Natural killer cell (primary cell): ENCODE results near the gene DVL2. TPM values are rescaled to one million over a fixed set of nuclear protein-coding genes. Genes with fewer than 3 reads are reported as not detected.
A peak's percentile ranks its signal among the peaks of the same experiment; 100 is the strongest.

Source experiments
- ATAC-seq, 3 donors: fragments of 150-1000 bp in 2 of 3; fragments of 200-7000 bp in 1 of 3; cut with Tn5 transposase; 1 replicate in 1 of 3; 2 replicates in 2 of 3; pipeline ENCODE4 v1.10.0; 2021; ENCODE audit warnings: mild to moderate bottlenecking in 2 of 3, moderate library complexity in 2 of 3
- DNase-seq, 2 donors: peaks; one replicate each; pipeline versions ENCODE4 v3.0.0 to v3.0.0-alpha.2; 2013 to 2021; ENCODE audit warnings: mixed read lengths in 1 of 2
- H3K27ac ChIP-seq: one replicate; pipeline ENCODE4 v1.5.1; 2013; ENCODE audit warnings: mild to moderate bottlenecking, low read length
- H3K27me3 ChIP-seq: one replicate; pipeline ENCODE4 v1.6.1; 2013; ENCODE audit warnings: low read length; ENCODE audit not compliant: control insufficient read depth, insufficient read depth
- H3K36me3 ChIP-seq: one replicate; pipeline ENCODE4 v1.6.1; 2013; ENCODE audit warnings: low read length; ENCODE audit not compliant: control insufficient read depth, insufficient read depth
- H3K4me1 ChIP-seq: one replicate; pipeline ENCODE4 v1.6.1; 2013; ENCODE audit warnings: low read length; ENCODE audit not compliant: control insufficient read depth, insufficient read depth
- H3K4me3 ChIP-seq: one replicate; pipeline ENCODE4 v1.5.1; 2013; ENCODE audit warnings: low read length
- H3K9me3 ChIP-seq: one replicate; pipeline ENCODE4 v1.6.1; 2013; ENCODE audit warnings: low read length; ENCODE audit not compliant: control insufficient read depth, insufficient read depth
- H3K27ac Mint-ChIP-seq, 2 donors: one replicate each; pipeline ENCODE4 v1.8.0; 2022; ENCODE audit warnings: mild to moderate bottlenecking in 2 of 2, mixed read lengths in 2 of 2, moderate library complexity in 1 of 2
- H3K27me3 Mint-ChIP-seq, 2 donors: one replicate each; pipeline ENCODE4 v1.8.0; 2022; ENCODE audit warnings: low read depth in 2 of 2, mixed read lengths in 2 of 2
- H3K36me3 Mint-ChIP-seq: one replicate; pipeline ENCODE4 v1.8.0; 2022; ENCODE audit warnings: mixed read lengths
- H3K4me1 Mint-ChIP-seq, 2 donors: one replicate each; pipeline ENCODE4 v1.8.0; 2022; ENCODE audit warnings: mixed read lengths in 2 of 2
- H3K4me3 Mint-ChIP-seq: one replicate; pipeline ENCODE4 v1.8.0; 2022; ENCODE audit warnings: mild to moderate bottlenecking, moderate library complexity, mixed read lengths
- H3K9me3 Mint-ChIP-seq, 2 donors: one replicate each; pipeline ENCODE4 v1.8.0; 2022; ENCODE audit warnings: mixed read lengths in 2 of 2
- WGBS: methylation state at CpG from one replicate; pipeline ENCODE4 v1.1.7; 2013; ENCODE audit warnings: missing lambda C conversion rate; ENCODE audit not compliant: insufficient coverage; 5-methylcytosine and 5-hydroxymethylcytosine counted together
- intact Hi-C: fragments of 100-400 bp; cut with micrococcal nuclease; formaldehyde crosslinking; loops from one replicate; pipeline ENCODE4 v1.14.2; 2022
- total RNA-seq, 4 donors: library from RNA; stranded (reverse); fragments of 120-200 nt in 1 of 4; gene quantifications; one replicate each; pipeline versions ENCODE4 v1.2.3 to v1.2.4, GENCODE V29; 2013 to 2022
- TF ChIP-seq, protein P1 (sequence below): fragments of 200-600 bp; IDR thresholded peaks from one replicate; pipeline ENCODE4 v1.8.0; 2022; ENCODE audit warnings: antibody characterized with exemption

Gene DVL2
- total RNA-seq, 3 donors from 2014 or later (not counting 1 experiment from before 2014, with no cell fraction given): 46.5 to 66.6 (median 61.5) TPM

DNA sequence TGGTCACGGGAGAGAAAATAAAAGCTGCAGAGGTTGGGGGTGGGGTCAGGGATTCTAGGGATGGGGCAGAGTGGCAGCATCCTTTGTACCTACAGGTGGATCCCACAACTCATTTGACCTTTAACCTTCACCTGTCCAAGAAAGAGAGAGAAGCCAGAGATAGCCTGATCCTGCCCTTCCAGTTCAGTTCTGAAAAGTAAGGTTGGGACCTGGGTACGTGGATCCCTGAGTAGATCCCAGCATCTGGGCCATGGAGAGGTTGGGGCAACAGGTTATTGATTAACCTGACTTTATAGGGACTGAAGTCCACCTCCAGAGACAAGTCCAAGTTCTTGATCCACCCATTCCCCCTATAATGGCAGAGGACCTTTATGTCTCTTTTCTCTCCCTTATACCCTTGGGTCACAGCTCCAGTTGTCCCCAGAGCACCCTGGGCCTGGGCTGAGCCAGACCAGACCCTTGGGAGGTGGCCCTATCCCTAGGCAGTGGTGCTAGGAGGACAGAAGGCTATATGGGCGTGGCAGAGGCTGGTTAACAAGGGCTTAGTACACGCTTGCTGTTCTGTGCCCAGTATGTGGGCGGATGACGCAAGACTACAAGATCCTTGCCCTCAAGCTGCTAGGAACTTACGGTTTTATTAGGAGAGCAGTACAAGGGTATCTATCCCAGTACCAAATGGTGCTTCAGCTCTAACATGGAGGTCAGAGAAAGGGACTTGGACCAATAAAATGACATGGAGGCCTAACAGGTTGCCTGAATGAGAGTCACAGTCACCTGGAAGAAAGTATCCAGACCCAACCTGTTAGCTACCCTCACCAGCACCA is 24.6 kb upstream of the DVL2 start:
- DNase-seq (peak in 1 of 2 donors; percentile 6), ATAC-seq (no peak)
- Histone ChIP-seq H3K4me3 (no peak overlapping the region), H3K4me1 (peaks cover 34% of the 10 kb centered on the region), H3K9me3 (no peaks in the 10 kb centered on the region), H3K27me3 (peaks cover 22% of the 10 kb centered on the region), H3K27ac (no peak overlapping the region), H3K36me3 (peaks cover 34% of the 10 kb centered on the region)
- H3K36me3 Mint-ChIP-seq: peaks cover 12% of the 10 kb centered on the region
- intact Hi-C loops: no loop called here
- no peaks in the 10 kb centered on the region for H3K9me3 Mint-ChIP-seq
- no peak overlapping the region for H3K4me3 Mint-ChIP-seq
- 94% methylated on average over 6 of the region's 7 CpGs for WGBS
- TF ChIP-seq, protein P1, sequence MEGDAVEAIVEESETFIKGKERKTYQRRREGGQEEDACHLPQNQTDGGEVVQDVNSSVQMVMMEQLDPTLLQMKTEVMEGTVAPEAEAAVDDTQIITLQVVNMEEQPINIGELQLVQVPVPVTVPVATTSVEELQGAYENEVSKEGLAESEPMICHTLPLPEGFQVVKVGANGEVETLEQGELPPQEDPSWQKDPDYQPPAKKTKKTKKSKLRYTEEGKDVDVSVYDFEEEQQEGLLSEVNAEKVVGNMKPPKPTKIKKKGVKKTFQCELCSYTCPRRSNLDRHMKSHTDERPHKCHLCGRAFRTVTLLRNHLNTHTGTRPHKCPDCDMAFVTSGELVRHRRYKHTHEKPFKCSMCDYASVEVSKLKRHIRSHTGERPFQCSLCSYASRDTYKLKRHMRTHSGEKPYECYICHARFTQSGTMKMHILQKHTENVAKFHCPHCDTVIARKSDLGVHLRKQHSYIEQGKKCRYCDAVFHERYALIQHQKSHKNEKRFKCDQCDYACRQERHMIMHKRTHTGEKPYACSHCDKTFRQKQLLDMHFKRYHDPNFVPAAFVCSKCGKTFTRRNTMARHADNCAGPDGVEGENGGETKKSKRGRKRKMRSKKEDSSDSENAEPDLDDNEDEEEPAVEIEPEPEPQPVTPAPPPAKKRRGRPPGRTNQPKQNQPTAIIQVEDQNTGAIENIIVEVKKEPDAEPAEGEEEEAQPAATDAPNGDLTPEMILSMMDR: no peak
- peaks cover 12% of the 10 kb centered on the region in 2 donors for H3K27me3 Mint-ChIP-seq
- no peak overlapping the region for H3K27ac Mint-ChIP-seq
- H3K4me1 Mint-ChIP-seq: peaks cover 14 to 19% of the 10 kb centered on the region in 2 donors

DNA sequence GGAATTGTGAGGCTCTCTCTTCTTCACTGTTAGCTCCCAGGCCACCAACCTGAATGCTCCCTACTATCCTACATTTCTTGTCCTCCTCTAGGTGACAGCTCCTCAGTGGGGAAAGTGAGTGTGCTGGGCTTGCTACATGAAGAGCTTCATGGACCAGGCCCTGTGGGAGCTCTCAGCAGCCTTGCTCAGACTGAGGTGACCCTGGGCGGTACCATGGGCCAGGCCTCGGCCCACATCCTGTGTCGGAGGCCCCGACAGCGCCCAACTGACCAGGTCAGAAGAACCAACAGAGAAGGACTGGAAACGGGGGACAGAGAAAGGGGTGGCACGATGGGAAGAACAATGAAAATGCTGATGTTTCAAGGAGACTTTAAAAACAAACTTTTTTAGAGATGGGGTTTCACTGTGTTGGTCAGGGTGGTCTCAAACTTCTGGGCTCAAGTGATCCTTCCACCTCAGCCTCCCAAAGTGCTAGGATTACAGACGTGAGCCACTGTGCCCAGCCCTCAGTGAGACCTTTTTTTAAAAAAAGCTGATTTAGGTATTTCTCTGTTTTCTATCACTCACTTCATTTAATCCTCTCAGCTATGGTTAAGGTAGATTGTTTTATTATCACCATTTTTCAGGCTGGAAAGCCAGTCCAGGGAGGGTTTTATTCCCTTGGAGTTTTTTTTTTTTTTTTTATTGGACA is 22.6 kb upstream of the DVL2 start:
- TF ChIP-seq, protein P1: no peak
- Histone ChIP-seq H3K4me3 (no peak overlapping the region), H3K36me3 (peaks cover 37% of the 10 kb centered on the region), H3K27me3 (peaks cover 7% of the 10 kb centered on the region), H3K4me1 (peaks cover 24% of the 10 kb centered on the region), H3K9me3 (no peaks in the 10 kb centered on the region), H3K27ac (no peak overlapping the region)
- H3K27ac Mint-ChIP-seq: peak overlapping the region; percentile 22 to 35
- WGBS: 93% methylated on average over 7 of the region's 8 CpGs
- no peaks in the 10 kb centered on the region for H3K27me3 Mint-ChIP-seq
- H3K9me3 Mint-ChIP-seq: no peaks in the 10 kb centered on the region
- no peak for DNase-seq
- peaks cover 12% of the 10 kb centered on the region for H3K36me3 Mint-ChIP-seq
- no peak overlapping the region for H3K4me3 Mint-ChIP-seq
- intact Hi-C loops: no loop called here
- H3K4me1 Mint-ChIP-seq: peaks cover 15 to 16% of the 10 kb centered on the region in 2 donors
- no peak for ATAC-seq

DNA sequence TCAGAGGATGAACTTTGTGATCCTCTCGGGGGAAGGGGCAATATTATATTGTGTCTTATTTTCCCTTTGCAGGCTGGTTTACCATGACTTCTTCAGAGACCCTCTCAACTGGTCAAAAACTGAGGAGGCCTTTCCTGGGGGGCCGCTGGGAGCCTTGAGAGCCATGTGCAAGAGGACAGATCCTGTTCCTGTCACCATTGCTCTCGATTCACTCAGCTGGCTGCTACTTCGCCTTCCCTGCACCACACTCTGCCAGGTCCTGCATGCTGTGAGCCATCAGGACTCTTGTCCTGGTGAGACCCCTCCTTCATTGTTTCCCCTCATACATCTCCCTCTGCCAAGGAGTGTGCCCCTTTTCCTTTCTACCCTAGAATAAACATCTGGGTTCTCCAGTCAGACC is 20.2 kb upstream of the DVL2 start:
- Mint-ChIP-seq H3K27ac (peak overlapping the region; percentile 4 to 59), H3K4me3 (peak overlapping the region; percentile 63), H3K36me3 (peaks cover 12% of the 10 kb centered on the region), H3K27me3 (no peaks in the 10 kb centered on the region), H3K4me1 (peaks cover 30 to 32% of the 10 kb centered on the region in 2 donors), H3K9me3 (no peaks in the 10 kb centered on the region)
- intact Hi-C loops: loop anchor here (5.0 kb wide), 3 partner anchors 37 to 308 kb away; partner anchors contain the start of genes ACADVL, DLG4, POLR2A and SENP3
- 97% methylated on average over 4 of the region's 4 CpGs for WGBS
- Histone ChIP-seq H3K4me1 (peaks cover 25% of the 10 kb centered on the region), H3K4me3 (no peak overlapping the region), H3K9me3 (no peaks in the 10 kb centered on the region), H3K36me3 (peaks cover 36% of the 10 kb centered on the region), H3K27me3 (no peaks in the 10 kb centered on the region), H3K27ac (no peak overlapping the region)
- DNase-seq (no peak), ATAC-seq (no peak)
- TF ChIP-seq, protein P1: no peak
